ENCODE data around the gene PITPNB.

- TF ChIP-seq POLR2A (IDR thresholded peaks at IDR 0.05) (no peak), CTCF (IDR thresholded peaks at IDR 0.05) (no peak), POLR2AphosphoS5 (IDR thresholded peaks at IDR 0.05) (no peak)
These were observed 107.3 kb downstream of the PITPNB start for GRCh38 chr22:27811778-27812177.

Data from sigmoid colon (tissue), 4 donors.